Measurements from ENCODE around the gene HARS2. TPM values are rescaled to one million over a fixed set of nuclear protein-coding genes. Genes with fewer than 3 reads are reported as not detected.

HARS2 gene
- total RNA-seq, 1 donor from 2014 or later: 33.9 TPM

DNA sequence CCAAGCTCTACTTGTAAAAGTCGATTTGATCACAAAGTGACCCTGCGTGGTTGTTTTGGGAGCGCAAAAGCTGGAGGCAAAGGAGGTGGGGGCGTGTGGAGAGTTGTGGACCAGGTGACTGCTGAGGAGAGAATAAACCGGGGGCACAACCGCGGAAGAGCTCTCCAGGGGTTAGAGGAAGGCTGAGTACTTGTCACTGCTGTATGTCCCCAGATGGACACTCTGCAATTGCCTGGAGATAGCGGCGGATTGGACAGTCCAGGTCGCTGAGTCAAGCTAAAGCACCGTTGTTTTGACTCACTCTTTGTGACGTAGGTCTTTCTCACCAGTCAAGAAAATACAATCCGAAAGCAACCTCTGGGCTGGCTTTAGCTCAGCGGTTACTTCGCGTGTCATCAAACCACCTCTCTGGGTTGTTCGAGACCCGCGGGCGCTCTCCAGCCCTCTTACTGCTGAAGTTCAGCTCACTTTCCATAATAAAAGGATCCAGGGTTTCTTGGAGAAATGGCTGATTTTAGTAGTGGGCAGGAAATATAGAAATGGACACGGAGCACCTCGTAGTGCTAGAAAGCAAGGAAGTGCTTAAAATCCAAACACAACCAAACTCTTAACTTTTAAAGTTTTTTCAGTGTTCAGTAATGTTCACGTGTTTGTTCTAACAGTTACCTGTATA is 34.7 kb downstream of the HARS2 start:
- Histone ChIP-seq H3K27me3 (ENCODE audit: control insufficient read depth, insufficient read depth, low read length) (no peaks in the 10 kb centered on the region), H3K36me3 (ENCODE audit: control insufficient read depth, insufficient read depth, low read length) (no peaks in the 10 kb centered on the region), H3K4me3 (ENCODE audit: low read depth, low read length) (peak overlapping the region; percentile 63)
- TF ChIP-seq, protein P1, sequence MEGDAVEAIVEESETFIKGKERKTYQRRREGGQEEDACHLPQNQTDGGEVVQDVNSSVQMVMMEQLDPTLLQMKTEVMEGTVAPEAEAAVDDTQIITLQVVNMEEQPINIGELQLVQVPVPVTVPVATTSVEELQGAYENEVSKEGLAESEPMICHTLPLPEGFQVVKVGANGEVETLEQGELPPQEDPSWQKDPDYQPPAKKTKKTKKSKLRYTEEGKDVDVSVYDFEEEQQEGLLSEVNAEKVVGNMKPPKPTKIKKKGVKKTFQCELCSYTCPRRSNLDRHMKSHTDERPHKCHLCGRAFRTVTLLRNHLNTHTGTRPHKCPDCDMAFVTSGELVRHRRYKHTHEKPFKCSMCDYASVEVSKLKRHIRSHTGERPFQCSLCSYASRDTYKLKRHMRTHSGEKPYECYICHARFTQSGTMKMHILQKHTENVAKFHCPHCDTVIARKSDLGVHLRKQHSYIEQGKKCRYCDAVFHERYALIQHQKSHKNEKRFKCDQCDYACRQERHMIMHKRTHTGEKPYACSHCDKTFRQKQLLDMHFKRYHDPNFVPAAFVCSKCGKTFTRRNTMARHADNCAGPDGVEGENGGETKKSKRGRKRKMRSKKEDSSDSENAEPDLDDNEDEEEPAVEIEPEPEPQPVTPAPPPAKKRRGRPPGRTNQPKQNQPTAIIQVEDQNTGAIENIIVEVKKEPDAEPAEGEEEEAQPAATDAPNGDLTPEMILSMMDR (IDR thresholded peaks at IDR 0.05; ENCODE audit: insufficient read depth, low read length, poor library complexity, severe bottlenecking): no peak
- peak; percentile 86 for DNase-seq (ENCODE audit: low read depth)

DNA sequence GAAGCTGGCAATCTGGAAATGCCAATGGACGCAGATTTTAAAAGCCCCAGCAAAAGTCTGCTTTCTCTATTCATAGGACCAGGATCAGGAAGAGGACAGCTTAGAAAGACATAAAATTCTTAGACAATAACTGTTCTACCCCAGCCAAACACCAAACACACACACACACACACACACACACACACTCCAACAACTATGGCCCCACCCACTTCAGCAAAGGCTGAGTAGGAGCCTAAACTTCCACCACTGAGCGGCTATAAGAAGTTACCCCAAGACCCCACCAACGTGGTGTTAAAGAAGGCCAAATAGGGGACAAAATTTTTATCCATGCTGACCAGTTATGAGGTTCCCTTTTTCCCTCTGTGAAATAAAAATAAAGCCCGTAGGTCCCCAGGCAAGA is 41.8 kb downstream of the HARS2 start:
- no peak overlapping the region for H3K4me3 ChIP-seq (ENCODE audit: low read depth, low read length)
- TF ChIP-seq, protein P1 (IDR thresholded peaks at IDR 0.05; ENCODE audit: insufficient read depth, low read length, poor library complexity, severe bottlenecking): no peak
- H3K36me3 ChIP-seq (ENCODE audit: control insufficient read depth, insufficient read depth, low read length): no peaks in the 10 kb centered on the region
- no peaks in the 10 kb centered on the region for H3K27me3 ChIP-seq (ENCODE audit: control insufficient read depth, insufficient read depth, low read length)
- DNase-seq (ENCODE audit: low read depth): no peak

DNA sequence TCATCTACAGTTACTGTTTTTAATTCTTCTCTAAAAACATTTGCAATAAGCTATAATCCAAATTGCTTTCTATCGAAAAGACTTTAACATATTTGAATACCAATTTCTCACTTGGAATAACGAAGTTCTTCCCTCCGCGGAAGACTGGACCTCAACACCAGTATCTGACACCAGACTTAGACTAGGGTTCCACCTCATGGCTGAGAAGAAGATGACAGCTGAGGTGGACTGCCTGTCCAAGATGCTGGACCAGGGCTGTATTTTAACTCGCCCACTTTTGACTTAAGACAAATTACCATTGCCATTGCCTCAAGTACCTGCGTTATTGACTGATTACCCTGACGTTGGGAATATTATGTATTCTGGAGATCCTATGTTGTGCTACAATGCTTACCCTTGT is 43.1 kb downstream of the HARS2 start:
- no peak for DNase-seq (ENCODE audit: low read depth)
- no peaks in the 10 kb centered on the region for H3K27me3 ChIP-seq (ENCODE audit: control insufficient read depth, insufficient read depth, low read length)
- no peak overlapping the region for H3K4me3 ChIP-seq (ENCODE audit: low read depth, low read length)
- TF ChIP-seq, protein P1 (IDR thresholded peaks at IDR 0.05; ENCODE audit: insufficient read depth, low read length, poor library complexity, severe bottlenecking): no peak
- no peaks in the 10 kb centered on the region for H3K36me3 ChIP-seq (ENCODE audit: control insufficient read depth, insufficient read depth, low read length)

DNA sequence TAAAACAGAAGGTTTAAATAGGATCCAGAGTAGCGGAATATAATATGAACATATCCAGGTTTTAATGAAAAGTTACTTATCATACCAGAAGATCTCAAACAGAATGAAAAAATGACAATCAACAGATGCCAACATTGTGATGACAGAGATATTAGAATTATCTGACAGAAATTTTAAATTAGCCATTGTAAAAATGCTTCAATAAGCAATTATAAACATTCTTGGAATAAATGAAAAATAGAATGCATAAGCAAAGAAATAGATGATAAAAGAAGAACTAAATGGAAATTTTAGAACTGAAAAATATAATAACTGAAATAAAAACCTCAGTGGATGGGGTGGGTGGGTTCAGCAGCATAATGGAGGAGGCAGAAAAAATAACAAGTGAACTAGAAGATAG is 46.2 kb downstream of the HARS2 start:
- Histone ChIP-seq H3K4me3 (ENCODE audit: low read depth, low read length) (no peak overlapping the region), H3K36me3 (ENCODE audit: control insufficient read depth, insufficient read depth, low read length) (no peaks in the 10 kb centered on the region), H3K27me3 (ENCODE audit: control insufficient read depth, insufficient read depth, low read length) (no peaks in the 10 kb centered on the region)
- no peak for DNase-seq (ENCODE audit: low read depth)
- TF ChIP-seq, protein P1 (IDR thresholded peaks at IDR 0.05; ENCODE audit: insufficient read depth, low read length, poor library complexity, severe bottlenecking): no peak

DNA sequence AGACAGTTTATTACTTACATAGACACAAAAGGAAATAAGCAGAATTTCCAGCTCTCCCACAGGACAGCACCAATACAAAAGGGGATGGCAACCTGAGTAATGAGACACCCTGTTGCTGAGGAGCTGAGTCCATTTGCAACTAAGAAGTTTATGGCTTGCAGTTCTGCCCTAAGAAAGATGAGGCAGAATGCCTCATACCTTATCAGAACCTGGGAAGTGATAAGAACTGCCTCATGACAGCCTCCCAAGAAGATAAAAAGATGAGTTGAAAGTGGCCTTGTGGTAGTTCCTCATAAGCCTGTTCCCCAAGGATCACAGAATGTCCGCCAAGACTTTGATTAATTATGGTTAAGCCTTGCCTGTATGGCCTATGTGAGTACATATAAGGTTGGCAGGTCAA is 50.7 kb downstream of the HARS2 start:
- Histone ChIP-seq H3K4me3 (ENCODE audit: low read depth, low read length) (no peak overlapping the region), H3K27me3 (ENCODE audit: control insufficient read depth, insufficient read depth, low read length) (no peaks in the 10 kb centered on the region), H3K36me3 (ENCODE audit: control insufficient read depth, insufficient read depth, low read length) (no peaks in the 10 kb centered on the region)
- no peak for DNase-seq (ENCODE audit: low read depth)
- TF ChIP-seq, protein P1 (IDR thresholded peaks at IDR 0.05; ENCODE audit: insufficient read depth, low read length, poor library complexity, severe bottlenecking): no peak

Other genes with a start within 250 kb of the HARS2 start
- 6.4 and 13.3 TPM in 2 replicates for gene EIF4EBP3, start 143.8 kb upstream of the HARS2 start, total RNA-seq
- gene SRA1, start 134.0 kb upstream of the HARS2 start, total RNA-seq: 42.1 and 45.5 TPM in 2 replicates
- 9.6 and 13.3 TPM in 2 replicates for gene APBB3, start 126.9 kb upstream of the HARS2 start, total RNA-seq
- gene SLC35A4, start 126.6 kb upstream of the HARS2 start, total RNA-seq: 55.9 and 60.5 TPM in 2 replicates
- 0.29 and 1.9 TPM in 2 replicates for gene CD14, start 58.3 kb upstream of the HARS2 start, total RNA-seq
- gene TMCO6, start 52.0 kb upstream of the HARS2 start, total RNA-seq: 35.6 and 66.8 TPM in 2 replicates
- 46.4 and 51.2 TPM in 2 replicates for gene NDUFA2, start 43.8 kb upstream of the HARS2 start, total RNA-seq
- gene IK, start 43.6 kb upstream of the HARS2 start, total RNA-seq: 107 and 111 TPM in 2 replicates
- 20.1 and 22.5 TPM in 2 replicates for gene WDR55, start 26.6 kb upstream of the HARS2 start, total RNA-seq
- 0.34 and 1.0 TPM in 2 replicates for gene DND1, start 17.9 kb upstream of the HARS2 start, total RNA-seq
- 80.6 and 97.1 TPM in 2 replicates for gene HARS1, start 85 bp upstream of the HARS2 start, total RNA-seq
- gene ZMAT2, start 9.0 kb downstream of the HARS2 start, total RNA-seq: 27.2 and 42.4 TPM in 2 replicates
- gene PCDHA1, start 94.7 kb downstream of the HARS2 start, total RNA-seq: not detected in 2 replicates
- not detected in 2 replicates for gene PCDHA2, start 103.4 kb downstream of the HARS2 start, total RNA-seq
- 0.07 and 0.25 TPM in 2 replicates for gene PCDHA3, start 109.6 kb downstream of the HARS2 start, total RNA-seq
- 0.27 and 1.2 TPM in 2 replicates for gene PCDHA4, start 115.6 kb downstream of the HARS2 start, total RNA-seq
- not detected in 2 replicates for gene PCDHA5, start 130.2 kb downstream of the HARS2 start, total RNA-seq
- gene PCDHA6, start 136.5 kb downstream of the HARS2 start, total RNA-seq: 0.21 and 0.27 TPM in 2 replicates
- gene PCDHA7, start 142.8 kb downstream of the HARS2 start, total RNA-seq: 0.07 and 0.25 TPM in 2 replicates
- under 0.01 TPM in 1 of 2 replicates, not detected in the other for gene PCDHA8, start 149.7 kb downstream of the HARS2 start, total RNA-seq
- under 0.01 TPM in 2 replicates for gene PCDHA9, start 156.9 kb downstream of the HARS2 start, total RNA-seq
- 0.33 and 0.68 TPM in 2 replicates for gene PCDHA10, start 164.4 kb downstream of the HARS2 start, total RNA-seq
- gene PCDHA11, start 177.5 kb downstream of the HARS2 start, total RNA-seq: 0.48 and 1.2 TPM in 2 replicates
- gene PCDHA12, start 183.9 kb downstream of the HARS2 start, total RNA-seq: 0.08 and 0.96 TPM in 2 replicates
- 0.21 TPM in 1 of 2 replicates, not detected in the other for gene PCDHA13, start 190.7 kb downstream of the HARS2 start, total RNA-seq
- gene PCDHAC1, start 234.8 kb downstream of the HARS2 start, total RNA-seq: 0.07 and 0.17 TPM in 2 replicates